Ramos (cell line): Measurements from ENCODE around the gene EVL.

ENCODE experiments used
- in situ Hi-C: fragments of 300-500 bp; cut with MboI; formaldehyde crosslinking; loops from one replicate; pipeline ENCODE4 v1.14.3; 2022; ENCODE audit warnings: low sequenced_read_pairs; ENCODE audit not compliant: unreplicated experiment

EVL gene

GRCh38 chr14:100106250-100107112 lies 41.3 kb downstream of the EVL start:
- in situ Hi-C loops = no loop called here

- in situ Hi-C loops = no loop called here
Observed at GRCh38 chr14:100107236-100107635, 42.0 kb downstream of the EVL start.

- in situ Hi-C loops = no loop called here
Observed at GRCh38 chr14:100108042-100108825, 43.0 kb downstream of the EVL start.

GRCh38 chr14:100108840-100109593 lies 43.8 kb downstream of the EVL start:
- in situ Hi-C loops = no loop called here

- in situ Hi-C loops = no loop called here
Observed at GRCh38 chr14:100109594-100109955, 44.4 kb downstream of the EVL start.

- in situ Hi-C loops = loop anchor here (10.0 kb wide), 1 partner anchor 126 kb away; no protein-coding TSS in a partner anchor
Observed at GRCh38 chr14:100110816-100111215, 45.6 kb downstream of the EVL start.

- in situ Hi-C loops = loop anchor here (10.0 kb wide), 1 partner anchor 127 kb away; no protein-coding TSS in a partner anchor
Observed at GRCh38 chr14:100111931-100112704, 46.9 kb downstream of the EVL start.

GRCh38 chr14:100114109-100114765 lies 49.0 kb downstream of the EVL start:
- in situ Hi-C loops = loop anchor here (10.0 kb wide), 1 partner anchor 129 kb away; no protein-coding TSS in a partner anchor

- in situ Hi-C loops = loop anchor here (10.0 kb wide), 1 partner anchor 130 kb away; no protein-coding TSS in a partner anchor
Observed at GRCh38 chr14:100115236-100115635, 50.0 kb downstream of the EVL start.

- in situ Hi-C loops = loop anchor here (10.0 kb wide), 1 partner anchor 131 kb away; no protein-coding TSS in a partner anchor
Observed at GRCh38 chr14:100115726-100116125, 50.5 kb downstream of the EVL start.

- in situ Hi-C loops = loop anchor here (10.0 kb wide), 1 partner anchor 131 kb away; no protein-coding TSS in a partner anchor
Observed at GRCh38 chr14:100116134-100116533, 50.9 kb downstream of the EVL start.

- in situ Hi-C loops = loop anchor here (10.0 kb wide), 1 partner anchor 132 kb away; no protein-coding TSS in a partner anchor
Observed at GRCh38 chr14:100117026-100117425, 51.8 kb downstream of the EVL start.

- in situ Hi-C loops = loop anchor here (10.0 kb wide), 1 partner anchor 133 kb away; no protein-coding TSS in a partner anchor
Observed at GRCh38 chr14:100117633-100118395, 52.6 kb downstream of the EVL start.

- in situ Hi-C loops = loop anchor here (10.0 kb wide), 1 partner anchor 134 kb away; no protein-coding TSS in a partner anchor
Observed at GRCh38 chr14:100118396-100119011, 53.3 kb downstream of the EVL start.

GRCh38 chr14:100119251-100119650 lies 54.0 kb downstream of the EVL start:
- in situ Hi-C loops = loop anchor here (10.0 kb wide), 1 partner anchor 134 kb away; no protein-coding TSS in a partner anchor

- in situ Hi-C loops = no loop called here
Observed at GRCh38 chr14:100120522-100121269, 55.5 kb downstream of the EVL start.
